GM18507 (cell line): ENCODE measurements around the gene DCAF10.
"Not testable (repeated sequence)": the region's sequence is repeated elsewhere in the genome, so short reads cannot be mapped to it uniquely, and the experiment has no call there.

ENCODE experiments used
- DNase-seq: peaks from one replicate; pipeline ENCODE4 v3.0.0; 2011; ENCODE audit warnings: low read depth; ENCODE audit not compliant: insufficient read length; ENCODE audit errors: extremely low spot score
- FAIRE-seq: peaks from 2 replicates; lab custom pipeline; 2011; peaks lifted over from hg19 to GRCh38; lab: Jason Lieb, UNC

DCAF10 gene

GRCh38 chr9:37788332-37788731 lies 12.3 kb upstream of the DCAF10 start:
- DNase-seq = no peak
- no peak for FAIRE-seq

DNA sequence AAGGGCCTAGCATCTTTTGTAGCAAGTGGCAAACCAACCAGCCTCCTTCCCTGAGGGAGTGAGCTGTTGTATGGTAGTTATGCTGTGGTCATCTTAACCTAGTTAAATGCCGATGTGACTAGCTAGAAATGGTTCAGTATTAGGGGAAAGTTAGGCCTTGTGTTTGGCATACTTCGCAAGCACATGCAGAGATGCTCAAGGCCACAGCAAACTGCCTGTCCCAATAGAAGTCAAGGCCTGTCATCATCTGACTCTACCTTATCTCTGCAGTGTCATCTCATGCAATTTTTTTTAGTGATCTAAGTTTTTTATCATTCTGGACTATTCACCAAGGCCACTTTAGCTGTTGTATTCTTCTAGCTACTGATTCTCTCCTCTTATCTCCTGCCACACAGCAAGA lies 10.5 kb upstream of the DCAF10 start:
- FAIRE-seq (no peak), DNase-seq (no peak)

DNA sequence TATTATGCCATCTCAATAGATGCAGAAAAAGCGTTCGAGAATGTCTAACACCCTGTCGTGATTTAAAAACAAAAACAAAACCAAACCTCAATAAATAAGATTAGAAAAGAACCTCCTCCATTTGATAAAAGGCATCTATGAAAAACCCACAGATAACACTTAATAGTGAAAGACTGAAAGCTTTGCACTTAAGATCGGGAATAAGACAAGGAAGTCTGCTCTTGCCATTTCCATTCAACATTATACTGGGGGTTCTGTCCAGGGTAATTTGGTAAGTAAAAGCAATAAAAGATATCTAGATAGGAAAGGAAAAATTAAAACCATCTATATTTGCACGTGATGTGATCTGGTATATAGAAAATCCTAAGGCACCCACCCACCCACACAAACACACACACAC lies 8.5 kb upstream of the DCAF10 start:
- DNase-seq (no peak), FAIRE-seq (no peak)

DNA sequence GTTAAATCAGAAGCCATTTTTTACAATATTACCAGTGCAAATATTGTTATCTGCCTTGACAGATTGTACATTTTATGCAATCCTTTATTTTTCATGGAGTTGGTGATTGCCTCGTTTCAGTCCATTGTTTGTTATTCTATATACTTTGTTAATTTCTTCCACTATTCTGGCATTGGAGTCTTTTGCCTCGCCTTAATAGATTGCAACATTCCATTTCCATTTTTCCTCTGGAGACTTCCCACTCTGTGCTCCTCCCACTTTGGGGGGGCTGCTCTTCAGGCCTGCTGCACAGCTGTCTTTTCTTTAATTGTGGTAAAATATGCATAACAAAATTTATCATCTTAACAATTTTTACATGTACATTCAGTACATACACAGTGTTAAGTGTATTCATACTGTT lies 4.4 kb upstream of the DCAF10 start:
- DNase-seq = no peak

GRCh38 chr9:37798677-37799076 lies 1.9 kb upstream of the DCAF10 start:
- DNase-seq = no peak
- peak; percentile 70 for FAIRE-seq

More for the DNA sequence above, 4.4 kb upstream of the DCAF10 start:
- no peak for FAIRE-seq

- DNase-seq (no peak), FAIRE-seq (no peak)
These were observed 772 bp downstream of the DCAF10 start for GRCh38 chr9:37801287-37801850.

GRCh38 chr9:37801959-37802711 lies 1.5 kb downstream of the DCAF10 start:
- DNase-seq (no peak), FAIRE-seq (no peak)

GRCh38 chr9:37806271-37806670 lies 5.7 kb downstream of the DCAF10 start:
- FAIRE-seq (no peak), DNase-seq (no peak)

GRCh38 chr9:37809676-37810075 lies 9.1 kb downstream of the DCAF10 start:
- not testable (repeated sequence) for FAIRE-seq, DNase-seq

DNA sequence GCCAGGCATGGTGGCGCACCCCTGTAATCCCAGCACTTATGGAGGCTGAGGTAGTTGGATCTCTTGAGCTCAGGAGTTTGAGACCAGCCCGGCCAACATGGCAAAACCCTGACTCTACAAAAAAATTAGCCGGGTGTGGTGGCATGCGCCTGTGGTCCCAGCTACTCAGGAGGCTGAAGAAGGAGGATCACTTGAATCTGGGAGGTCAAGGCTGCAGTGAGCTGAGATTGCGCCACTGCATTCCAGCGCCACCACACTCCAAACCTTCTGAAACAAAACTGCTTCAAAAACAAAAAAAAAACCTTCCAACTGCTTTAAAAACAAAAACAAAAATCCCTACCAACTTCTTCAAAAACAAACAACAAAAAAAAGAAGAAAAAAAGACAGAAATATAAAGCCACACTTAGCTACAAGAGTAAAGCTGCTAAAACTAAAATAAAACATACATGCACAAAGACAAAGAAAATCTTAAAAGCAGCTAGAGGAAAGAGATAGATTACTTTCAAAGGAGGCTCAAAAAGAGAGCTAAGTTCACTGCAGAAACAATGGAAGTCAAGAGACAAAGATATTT lies 11.4 kb downstream of the DCAF10 start:
- DNase-seq = no peak
- no peak for FAIRE-seq

DNA sequence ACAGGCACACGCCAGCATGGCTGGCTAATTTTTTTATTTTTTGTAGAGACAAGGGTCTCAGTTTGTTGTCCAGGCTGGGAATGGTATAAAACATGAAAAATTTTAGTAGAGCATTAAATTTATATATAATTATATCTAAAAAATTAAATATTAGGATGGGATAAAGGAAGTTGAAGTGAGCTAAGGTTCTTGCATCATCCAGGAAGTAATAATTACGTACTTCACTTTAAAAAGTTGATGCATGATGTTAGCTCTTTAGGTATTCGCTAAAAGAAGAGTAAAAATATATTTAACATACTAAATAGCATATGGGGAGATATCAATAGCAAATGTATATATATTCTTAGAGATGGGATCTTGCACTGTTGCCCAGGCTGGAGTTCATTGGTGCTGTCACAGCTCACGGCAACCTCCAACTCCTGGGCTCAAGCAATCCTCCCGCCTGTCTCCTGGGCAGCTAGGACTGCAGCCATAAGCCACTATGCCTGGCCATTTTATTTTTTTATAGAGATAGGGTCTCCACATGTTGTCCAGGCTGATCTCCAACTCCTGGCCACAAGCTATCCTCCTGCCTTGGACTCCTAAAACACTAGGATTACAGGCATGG lies 12.3 kb downstream of the DCAF10 start:
- no peak for DNase-seq
- FAIRE-seq = no peak

- FAIRE-seq = no peak
- no peak for DNase-seq
These were observed 18.3 kb downstream of the DCAF10 start for GRCh38 chr9:37818849-37819248.

DNA sequence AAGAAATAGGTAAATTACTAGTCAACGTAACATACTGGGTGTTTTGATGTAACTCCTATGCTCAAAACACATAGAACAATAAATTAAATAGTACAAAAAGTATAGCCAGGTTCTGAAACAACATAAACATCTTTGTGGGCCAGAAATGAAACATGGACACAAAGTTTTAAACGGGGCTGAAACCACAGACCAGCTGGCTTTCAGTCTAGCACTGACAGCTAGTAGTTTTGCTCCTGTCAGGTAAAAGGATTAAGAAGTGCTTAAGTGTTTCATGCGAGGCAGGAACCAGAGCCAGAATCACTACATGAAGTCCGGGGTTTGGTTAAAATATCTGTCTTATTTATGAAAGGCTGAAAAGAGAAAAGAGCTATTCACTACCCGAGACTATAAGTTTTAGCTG lies 19.5 kb downstream of the DCAF10 start:
- no peak for DNase-seq
- no peak for FAIRE-seq

DNA sequence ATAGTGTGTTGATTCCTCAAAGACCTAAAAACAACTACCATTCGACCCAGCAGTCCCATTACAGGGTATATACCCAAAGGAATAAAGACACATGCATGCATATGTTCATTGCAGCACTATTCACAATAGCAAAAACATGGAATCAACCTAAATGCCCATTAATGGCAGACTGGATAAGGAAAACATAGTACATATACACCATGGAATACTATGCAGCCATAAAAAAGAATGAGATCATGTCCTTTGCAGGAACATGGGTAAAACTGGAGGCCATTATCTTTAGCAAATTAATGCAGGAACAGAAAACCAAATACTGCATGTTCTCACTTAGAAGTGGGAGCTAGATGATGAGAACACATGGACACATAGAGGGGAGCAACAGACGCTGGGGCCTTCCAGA lies 24.6 kb downstream of the DCAF10 start:
- not testable (repeated sequence) for FAIRE-seq, DNase-seq

DNA sequence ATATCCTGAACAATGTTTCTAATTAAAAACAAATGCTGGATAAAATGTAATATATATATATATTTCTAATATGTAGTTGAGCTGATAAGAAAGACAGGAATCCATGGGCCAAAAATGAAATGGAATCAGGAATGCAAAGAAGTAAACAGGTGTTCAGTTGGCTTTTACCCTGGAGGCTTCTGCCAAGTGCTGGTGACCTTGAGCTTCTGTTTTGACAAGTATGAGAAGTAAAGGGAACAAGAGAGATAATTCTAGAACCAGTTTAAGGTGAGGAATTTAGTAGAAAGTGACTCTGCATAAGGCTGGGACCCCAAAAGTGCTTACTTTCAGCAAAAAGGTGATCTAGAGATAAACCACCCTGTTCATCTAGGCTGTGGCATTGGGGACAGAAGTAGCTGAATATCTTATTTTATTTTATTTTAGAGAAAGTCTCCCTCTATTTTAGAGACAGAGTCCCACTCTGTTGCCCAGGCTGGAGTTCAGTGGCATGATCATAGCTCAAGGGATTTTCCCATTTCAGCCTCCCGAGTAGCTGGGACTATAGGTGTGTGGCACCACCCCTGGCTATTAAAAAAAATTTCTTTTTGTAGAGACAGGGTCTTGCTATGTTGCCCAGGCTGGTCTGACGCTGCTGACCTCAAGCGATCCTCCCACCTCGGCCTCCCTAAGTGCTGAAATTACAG lies 27.0 kb downstream of the DCAF10 start:
- no peak for DNase-seq
- no peak for FAIRE-seq

DNA sequence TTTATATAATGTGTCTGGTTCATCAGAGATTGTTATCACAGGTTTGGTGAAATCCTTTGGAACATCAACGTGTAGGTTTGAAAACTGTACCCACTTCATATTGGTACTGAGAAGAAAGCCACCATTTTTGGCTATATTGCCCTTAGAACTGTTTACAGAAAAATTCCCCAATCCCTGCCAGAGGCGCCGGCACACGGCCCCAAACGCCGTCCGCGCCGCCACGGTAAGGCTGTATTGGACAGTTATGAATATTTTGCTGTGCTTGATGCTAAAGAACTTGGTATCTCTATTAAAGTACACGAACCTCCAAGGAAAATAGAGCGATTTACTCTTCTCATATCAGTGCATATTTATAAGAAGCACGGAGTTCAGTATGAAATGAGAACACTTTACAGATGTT lies 35.2 kb downstream of the DCAF10 start:
- FAIRE-seq = no peak
- no peak for DNase-seq

GRCh38 chr9:37836386-37836785 lies 35.8 kb downstream of the DCAF10 start:
- no peak for DNase-seq
- peak; percentile 80 for FAIRE-seq

- DNase-seq (no peak), FAIRE-seq (no peak)
These were observed 39.2 kb downstream of the DCAF10 start for GRCh38 chr9:37839496-37840461.

DNA sequence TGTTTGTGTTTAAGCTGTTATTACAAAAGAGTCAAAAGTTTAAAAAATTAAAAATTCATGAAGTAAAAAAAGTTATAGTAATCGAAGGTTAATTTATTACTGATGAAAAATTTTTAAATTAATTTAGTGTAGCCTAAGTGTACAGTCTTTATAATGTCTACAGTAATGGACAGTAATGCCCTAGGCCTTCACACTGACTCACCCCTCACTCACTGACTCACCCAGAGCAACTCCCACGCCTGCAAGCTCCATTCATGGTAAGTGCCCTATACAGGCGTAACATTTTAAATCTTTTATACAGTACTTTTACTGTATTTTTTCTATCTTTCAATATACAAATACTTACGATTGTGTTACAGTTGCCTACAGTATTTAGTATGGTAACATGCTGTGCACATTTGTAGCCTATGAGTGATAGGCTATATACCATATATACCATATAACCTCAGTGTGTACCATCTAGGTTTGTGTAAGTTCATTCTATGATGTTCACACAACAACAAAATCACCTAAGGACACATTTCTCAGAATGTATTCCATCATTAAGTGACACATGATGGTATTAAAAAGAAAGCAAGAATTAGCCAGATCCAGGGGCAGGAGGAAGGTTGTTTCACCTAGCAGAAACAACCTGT lies 40.1 kb downstream of the DCAF10 start:
- FAIRE-seq = no peak

More for the DNA sequence above, 40.1 kb downstream of the DCAF10 start:
- DNase-seq = no peak
